GM19025 (cell line): ENCODE results near the gene SARS1.

ENCODE experiments used
- ATAC-seq: cut with Tn5 transposase; IDR thresholded peaks from one replicate; pipeline ENCODE4 v1.9.1; 2021; ENCODE audit warnings: mild to moderate bottlenecking, low read depth, moderate library complexity; ENCODE audit not compliant: unreplicated experiment

The SARS1 gene

GRCh38 chr1:109248444-109248796 lies 34.7 kb downstream of the SARS1 start:
- no peak for ATAC-seq

GRCh38 chr1:109248797-109249629 lies 35.3 kb downstream of the SARS1 start, which contains the start of gene CELSR2:
CELSR2 (plus strand) TSS chr1:109249539; CDS start chr1:109250080, 541 bp downstream.
- ATAC-seq: peak; percentile 87

- ATAC-seq: peak; percentile 43
These were observed 36.1 kb downstream of the SARS1 start for GRCh38 chr1:109249654-109250401.

GRCh38 chr1:109250454-109251276 lies 36.9 kb downstream of the SARS1 start:
- no peak for ATAC-seq

GRCh38 chr1:109251277-109252166 lies 37.8 kb downstream of the SARS1 start:
- no peak for ATAC-seq

- ATAC-seq: no peak
These were observed 38.6 kb downstream of the SARS1 start for GRCh38 chr1:109252167-109252892.

- ATAC-seq: no peak
These were observed 39.4 kb downstream of the SARS1 start for GRCh38 chr1:109252893-109253802.

GRCh38 chr1:109253803-109254620 lies 40.3 kb downstream of the SARS1 start:
- no peak for ATAC-seq

- no peak for ATAC-seq
These were observed 40.9 kb downstream of the SARS1 start for GRCh38 chr1:109254621-109255096.

GRCh38 chr1:109255097-109255651 lies 41.5 kb downstream of the SARS1 start:
- no peak for ATAC-seq

- ATAC-seq: no peak
These were observed 42.0 kb downstream of the SARS1 start for GRCh38 chr1:109255678-109256077.

- no peak for ATAC-seq
These were observed 42.4 kb downstream of the SARS1 start for GRCh38 chr1:109256085-109256484.

- no peak for ATAC-seq
These were observed 43.4 kb downstream of the SARS1 start for GRCh38 chr1:109256971-109257681.

- no peak for ATAC-seq
These were observed 44.1 kb downstream of the SARS1 start for GRCh38 chr1:109257682-109258421.
